GM13976 (cell line): ENCODE results near the gene BICC1.

ENCODE experiments used
- DNase-seq: peaks from one replicate; pipeline ENCODE4 v3.0.0; 2012; ENCODE audit warnings: low spot score
- in situ Hi-C: fragments of 300-500 bp; cut with MboI; formaldehyde crosslinking; loops from one replicate; pipeline ENCODE4 v1.12.0; 2022; ENCODE audit warnings: low sequenced_read_pairs, mixed read lengths, inconsistent platforms; ENCODE audit not compliant: unreplicated experiment
- TF ChIP-seq, protein P1 (sequence below): IDR thresholded peaks from 2 replicates; pipeline ENCODE4 v1.5.1; 2012; ENCODE audit warnings: borderline replicate concordance, mild to moderate bottlenecking; ENCODE audit not compliant: insufficient read depth; ENCODE audit errors: extremely low read depth, missing control alignments, control extremely low read depth

The BICC1 gene

GRCh38 chr10:58609532-58610150 lies 97.0 kb downstream of the BICC1 start:
- TF ChIP-seq, protein P1, sequence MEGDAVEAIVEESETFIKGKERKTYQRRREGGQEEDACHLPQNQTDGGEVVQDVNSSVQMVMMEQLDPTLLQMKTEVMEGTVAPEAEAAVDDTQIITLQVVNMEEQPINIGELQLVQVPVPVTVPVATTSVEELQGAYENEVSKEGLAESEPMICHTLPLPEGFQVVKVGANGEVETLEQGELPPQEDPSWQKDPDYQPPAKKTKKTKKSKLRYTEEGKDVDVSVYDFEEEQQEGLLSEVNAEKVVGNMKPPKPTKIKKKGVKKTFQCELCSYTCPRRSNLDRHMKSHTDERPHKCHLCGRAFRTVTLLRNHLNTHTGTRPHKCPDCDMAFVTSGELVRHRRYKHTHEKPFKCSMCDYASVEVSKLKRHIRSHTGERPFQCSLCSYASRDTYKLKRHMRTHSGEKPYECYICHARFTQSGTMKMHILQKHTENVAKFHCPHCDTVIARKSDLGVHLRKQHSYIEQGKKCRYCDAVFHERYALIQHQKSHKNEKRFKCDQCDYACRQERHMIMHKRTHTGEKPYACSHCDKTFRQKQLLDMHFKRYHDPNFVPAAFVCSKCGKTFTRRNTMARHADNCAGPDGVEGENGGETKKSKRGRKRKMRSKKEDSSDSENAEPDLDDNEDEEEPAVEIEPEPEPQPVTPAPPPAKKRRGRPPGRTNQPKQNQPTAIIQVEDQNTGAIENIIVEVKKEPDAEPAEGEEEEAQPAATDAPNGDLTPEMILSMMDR: no peak
- no peak for DNase-seq
- in situ Hi-C loops: no loop called here

DNA sequence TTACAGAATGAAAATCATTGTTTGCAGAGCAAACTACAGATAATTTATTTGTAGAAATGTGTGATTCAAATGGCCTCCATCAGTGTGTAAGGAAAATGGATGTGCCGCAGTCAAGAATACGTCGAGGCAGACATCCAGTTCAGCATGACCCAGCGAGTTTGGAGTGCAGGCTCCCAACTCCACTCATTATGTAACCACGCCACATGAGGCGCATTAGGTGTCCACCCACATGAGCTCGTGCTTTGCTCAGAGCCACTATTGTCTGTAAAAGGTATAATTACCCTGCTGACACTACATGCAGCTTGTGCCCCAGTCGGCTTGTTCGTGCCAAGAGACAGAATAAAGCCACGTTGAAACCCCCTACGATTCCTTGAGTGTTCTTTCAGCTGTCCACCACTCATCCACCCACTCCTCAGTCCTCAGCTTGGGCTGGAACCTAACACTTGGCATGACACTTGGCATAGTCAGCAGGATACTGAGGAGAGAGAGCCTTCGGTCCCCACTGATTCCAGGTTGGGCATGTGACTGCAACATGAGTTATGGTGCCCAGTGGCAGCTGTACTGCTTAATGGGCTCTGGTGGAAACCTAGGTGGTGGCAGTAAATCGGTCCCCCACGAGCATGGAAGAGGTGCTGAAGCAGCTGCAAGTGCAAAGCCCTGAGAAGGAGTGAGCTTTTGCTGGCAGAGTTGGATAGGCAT lies 102.7 kb downstream of the BICC1 start:
- in situ Hi-C loops: no loop called here
- TF ChIP-seq, protein P1: no peak
- DNase-seq: no peak

DNA sequence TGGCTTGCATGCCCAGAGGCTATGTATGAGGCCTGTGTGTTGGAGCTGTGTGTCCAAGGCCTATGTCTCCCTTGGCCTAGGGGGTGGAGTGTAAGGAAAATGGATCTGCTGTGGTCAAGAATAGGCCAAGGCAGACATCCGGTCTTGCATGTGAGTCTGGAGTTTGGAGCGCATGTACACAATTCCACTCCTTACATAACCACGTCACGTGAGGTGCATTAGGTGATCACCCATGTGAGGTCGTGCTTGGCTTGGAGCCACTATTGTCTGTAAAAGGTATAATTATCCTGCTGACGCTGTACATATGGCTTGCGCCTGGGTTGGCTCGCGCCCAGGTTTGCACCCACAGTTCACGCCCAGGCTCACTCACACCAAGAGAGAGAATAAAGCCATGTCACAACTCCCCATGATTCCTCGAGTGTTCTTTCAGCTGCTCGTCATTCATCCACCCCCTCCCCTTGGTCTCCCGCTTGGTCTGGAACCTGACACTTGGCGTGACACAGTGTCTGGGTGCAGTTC lies 105.5 kb downstream of the BICC1 start:
- TF ChIP-seq, protein P1: no peak
- DNase-seq: no peak
- in situ Hi-C loops: no loop called here

DNA sequence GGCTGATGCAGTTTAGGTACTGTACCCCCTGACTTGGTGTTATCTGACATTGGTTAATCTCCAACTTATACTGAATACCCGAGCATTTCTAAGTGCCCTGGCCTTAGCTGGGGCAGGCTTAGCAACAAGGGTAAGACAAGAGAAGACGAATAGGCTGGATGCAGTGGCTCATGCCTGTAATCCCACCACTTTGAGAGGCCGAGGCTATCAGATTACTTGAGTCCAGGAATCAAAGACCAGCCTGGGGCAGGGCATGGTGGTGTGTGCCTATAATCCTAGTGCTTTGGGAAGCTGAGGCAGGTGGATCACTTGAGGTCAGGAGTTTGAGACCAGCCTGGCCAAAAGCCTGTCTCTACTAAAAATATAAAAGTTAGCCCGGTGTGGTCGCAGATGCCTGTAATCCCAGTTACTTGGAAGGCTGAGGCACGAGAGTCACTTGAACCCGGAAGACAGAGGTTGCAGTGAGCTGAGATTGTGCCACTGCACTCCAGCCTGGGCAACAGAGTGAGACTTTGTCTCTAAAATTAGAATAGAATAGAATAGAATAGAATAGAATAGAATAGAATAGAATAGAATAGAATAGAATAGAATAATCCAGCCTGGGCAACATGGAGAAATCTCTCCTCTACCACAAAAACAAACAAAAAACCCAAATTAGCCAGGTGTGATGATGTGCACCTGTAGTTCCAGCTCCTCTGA lies 108.9 kb downstream of the BICC1 start:
- in situ Hi-C loops: no loop called here
- no peak for DNase-seq
- TF ChIP-seq, protein P1: no peak

DNA sequence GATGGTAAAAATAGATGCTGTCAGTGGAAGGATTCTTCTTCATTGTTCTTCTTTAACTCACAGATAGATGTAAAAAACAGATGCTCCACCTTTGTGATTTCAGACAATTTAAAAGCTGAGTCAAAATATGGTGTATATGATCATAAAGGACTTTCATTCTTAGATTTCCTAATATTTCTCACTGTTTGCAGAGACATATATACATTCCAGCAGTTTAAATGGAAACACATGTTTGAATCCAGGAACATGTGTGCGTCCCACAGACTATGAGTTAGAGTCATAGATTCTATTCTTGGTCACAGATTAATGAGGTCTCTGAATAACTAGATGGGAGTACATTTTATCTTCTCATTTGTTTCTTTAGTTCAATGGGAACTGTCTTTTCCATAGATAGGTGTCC lies 109.6 kb downstream of the BICC1 start:
- TF ChIP-seq, protein P1: no peak
- DNase-seq: no peak
- in situ Hi-C loops: no loop called here

- TF ChIP-seq, protein P1: no peak
- no peak for DNase-seq
- in situ Hi-C loops: no loop called here
Measured at GRCh38 chr10:58625070-58625469, 112.4 kb downstream of the BICC1 start.
